GM12801 (cell line): Measurements from ENCODE around the gene EMID1.

Experiments
- TF ChIP-seq, protein P1 (sequence below): IDR thresholded peaks from one replicate; pipeline ENCODE4 v1.5.1; 2011; ENCODE audit warnings: control low read depth; ENCODE audit not compliant: insufficient read length; ENCODE audit errors: extremely low read depth

EMID1 gene

GRCh38 chr22:29290061-29290460 is 84.4 kb downstream of the EMID1 start:
- TF ChIP-seq, protein P1, sequence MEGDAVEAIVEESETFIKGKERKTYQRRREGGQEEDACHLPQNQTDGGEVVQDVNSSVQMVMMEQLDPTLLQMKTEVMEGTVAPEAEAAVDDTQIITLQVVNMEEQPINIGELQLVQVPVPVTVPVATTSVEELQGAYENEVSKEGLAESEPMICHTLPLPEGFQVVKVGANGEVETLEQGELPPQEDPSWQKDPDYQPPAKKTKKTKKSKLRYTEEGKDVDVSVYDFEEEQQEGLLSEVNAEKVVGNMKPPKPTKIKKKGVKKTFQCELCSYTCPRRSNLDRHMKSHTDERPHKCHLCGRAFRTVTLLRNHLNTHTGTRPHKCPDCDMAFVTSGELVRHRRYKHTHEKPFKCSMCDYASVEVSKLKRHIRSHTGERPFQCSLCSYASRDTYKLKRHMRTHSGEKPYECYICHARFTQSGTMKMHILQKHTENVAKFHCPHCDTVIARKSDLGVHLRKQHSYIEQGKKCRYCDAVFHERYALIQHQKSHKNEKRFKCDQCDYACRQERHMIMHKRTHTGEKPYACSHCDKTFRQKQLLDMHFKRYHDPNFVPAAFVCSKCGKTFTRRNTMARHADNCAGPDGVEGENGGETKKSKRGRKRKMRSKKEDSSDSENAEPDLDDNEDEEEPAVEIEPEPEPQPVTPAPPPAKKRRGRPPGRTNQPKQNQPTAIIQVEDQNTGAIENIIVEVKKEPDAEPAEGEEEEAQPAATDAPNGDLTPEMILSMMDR: no peak

- TF ChIP-seq, protein P1: no peak
Measured at GRCh38 chr22:29291215-29291614, 85.5 kb downstream of the EMID1 start.

- TF ChIP-seq, protein P1: no peak
Measured at GRCh38 chr22:29292379-29292778, 86.7 kb downstream of the EMID1 start.

DNA sequence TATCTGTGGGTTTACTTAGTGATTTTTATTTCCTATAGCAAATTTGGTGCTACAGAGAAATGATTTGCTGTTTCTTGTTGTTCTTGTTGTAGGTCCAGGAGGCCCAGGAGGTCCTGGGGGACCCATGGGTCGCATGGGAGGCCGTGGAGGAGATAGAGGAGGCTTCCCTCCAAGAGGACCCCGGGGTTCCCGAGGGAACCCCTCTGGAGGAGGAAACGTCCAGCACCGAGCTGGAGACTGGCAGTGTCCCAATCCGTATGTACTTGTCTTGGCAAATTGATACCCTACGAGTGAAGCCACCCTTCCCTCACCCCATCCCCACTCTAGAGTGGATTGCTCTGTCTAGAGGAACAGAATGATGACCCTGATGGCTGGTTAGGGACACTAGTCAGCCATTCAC is 92.9 kb downstream of the EMID1 start:
- TF ChIP-seq, protein P1: no peak

DNA sequence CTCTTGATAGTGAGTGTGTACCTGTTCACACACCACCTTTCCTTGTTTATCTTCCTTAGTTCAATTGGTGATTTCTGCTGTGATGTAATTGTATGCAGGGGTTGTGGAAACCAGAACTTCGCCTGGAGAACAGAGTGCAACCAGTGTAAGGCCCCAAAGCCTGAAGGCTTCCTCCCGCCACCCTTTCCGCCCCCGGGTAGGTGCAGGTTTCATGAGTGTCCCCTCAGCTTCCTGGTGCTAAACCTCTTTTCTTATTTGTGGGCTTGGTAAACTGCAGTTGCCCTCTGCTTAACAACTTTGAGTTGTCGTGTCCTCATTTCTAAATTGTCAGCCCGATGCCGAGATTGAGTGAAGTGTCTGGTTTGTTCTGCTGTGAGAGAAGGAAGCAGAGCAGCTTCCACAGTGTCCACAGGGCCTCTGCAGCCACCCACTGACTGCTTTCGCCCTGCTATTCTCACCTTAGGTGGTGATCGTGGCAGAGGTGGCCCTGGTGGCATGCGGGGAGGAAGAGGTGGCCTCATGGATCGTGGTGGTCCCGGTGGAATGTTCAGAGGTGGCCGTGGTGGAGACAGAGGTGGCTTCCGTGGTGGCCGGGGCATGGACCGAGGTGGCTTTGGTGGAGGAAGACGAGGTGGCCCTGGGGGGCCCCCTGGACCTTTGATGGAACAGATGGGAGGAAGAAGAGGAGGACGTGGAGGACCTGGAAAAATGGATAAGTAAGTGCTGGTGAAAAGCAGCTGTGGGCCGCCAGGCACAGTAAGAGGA is 93.6 kb downstream of the EMID1 start:
- TF ChIP-seq, protein P1: no peak

GRCh38 chr22:29300467-29300806 is 94.7 kb downstream of the EMID1 start:
- TF ChIP-seq, protein P1: no peak

GRCh38 chr22:29300807-29301601 is 95.3 kb downstream of the EMID1 start:
- TF ChIP-seq, protein P1: no peak
